Measurements from ENCODE around the gene CREBL2.
"Not testable (repeated sequence)": the region's sequence is repeated elsewhere in the genome, so short reads cannot be mapped to it uniquely, and the experiment has no call there.

- TF ChIP-seq, protein P1, sequence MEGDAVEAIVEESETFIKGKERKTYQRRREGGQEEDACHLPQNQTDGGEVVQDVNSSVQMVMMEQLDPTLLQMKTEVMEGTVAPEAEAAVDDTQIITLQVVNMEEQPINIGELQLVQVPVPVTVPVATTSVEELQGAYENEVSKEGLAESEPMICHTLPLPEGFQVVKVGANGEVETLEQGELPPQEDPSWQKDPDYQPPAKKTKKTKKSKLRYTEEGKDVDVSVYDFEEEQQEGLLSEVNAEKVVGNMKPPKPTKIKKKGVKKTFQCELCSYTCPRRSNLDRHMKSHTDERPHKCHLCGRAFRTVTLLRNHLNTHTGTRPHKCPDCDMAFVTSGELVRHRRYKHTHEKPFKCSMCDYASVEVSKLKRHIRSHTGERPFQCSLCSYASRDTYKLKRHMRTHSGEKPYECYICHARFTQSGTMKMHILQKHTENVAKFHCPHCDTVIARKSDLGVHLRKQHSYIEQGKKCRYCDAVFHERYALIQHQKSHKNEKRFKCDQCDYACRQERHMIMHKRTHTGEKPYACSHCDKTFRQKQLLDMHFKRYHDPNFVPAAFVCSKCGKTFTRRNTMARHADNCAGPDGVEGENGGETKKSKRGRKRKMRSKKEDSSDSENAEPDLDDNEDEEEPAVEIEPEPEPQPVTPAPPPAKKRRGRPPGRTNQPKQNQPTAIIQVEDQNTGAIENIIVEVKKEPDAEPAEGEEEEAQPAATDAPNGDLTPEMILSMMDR (IDR thresholded peaks at IDR 0.05; ENCODE audit: insufficient read depth, low read length, poor library complexity, severe bottlenecking), result not testable (repeated sequence)
- TF ChIP-seq EZH2phosphoT487 (conservative IDR thresholded peaks at IDR 0.05; ENCODE audit: low read length), result not testable (repeated sequence)
Measured at GRCh38 chr12:12595929-12596328, 15.7 kb upstream of the CREBL2 start.

All from SU-DHL-6 (cell line).